GM19099 (cell line): Measurements from ENCODE around the gene RUSF1.

Experiments
- POLR2A ChIP-seq: IDR thresholded peaks from 3 replicates; pipeline ENCODE4 v1.6.1; 2011; ENCODE audit warnings: low read depth; ENCODE audit not compliant: insufficient read length; ENCODE audit errors: extremely low read depth

RUSF1 gene

DNA sequence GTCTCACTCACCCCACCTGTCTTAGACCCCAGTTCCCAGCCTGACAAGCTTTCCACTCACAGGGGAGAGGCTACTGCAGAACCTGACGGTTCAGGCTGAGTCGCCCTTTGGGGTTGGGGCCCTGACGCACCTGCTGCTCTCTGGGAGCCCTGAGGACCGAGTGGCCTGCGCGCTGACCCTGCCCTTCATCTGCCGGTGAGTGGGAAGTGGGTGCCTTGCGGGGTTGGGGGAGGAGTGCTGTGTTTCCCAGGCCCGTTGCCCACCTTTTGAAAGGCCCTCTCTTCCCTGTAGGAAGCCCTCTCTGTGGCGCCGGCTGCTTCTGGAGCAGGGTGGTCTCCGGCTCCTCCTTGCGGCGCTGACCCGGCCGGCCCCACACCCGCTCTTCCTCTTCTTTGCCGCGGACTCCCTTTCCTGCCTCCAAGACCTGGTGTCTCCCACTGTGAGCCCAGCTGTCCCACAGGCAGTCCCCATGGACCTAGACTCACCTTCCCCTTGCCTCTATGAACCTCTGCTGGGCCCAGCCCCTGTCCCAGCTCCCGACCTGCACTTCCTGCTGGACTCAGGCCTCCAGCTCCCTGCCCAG, 42.3 kb downstream of the RUSF1 start:
- TF ChIP-seq POLR2A, result no peak

- no peak for TF ChIP-seq POLR2A
Measured at GRCh38 chr16:31464781-31465260, 43.4 kb downstream of the RUSF1 start.

GRCh38 chr16:31464348-31464769, 43.8 kb downstream of the RUSF1 start:
- TF ChIP-seq POLR2A, result no peak

DNA sequence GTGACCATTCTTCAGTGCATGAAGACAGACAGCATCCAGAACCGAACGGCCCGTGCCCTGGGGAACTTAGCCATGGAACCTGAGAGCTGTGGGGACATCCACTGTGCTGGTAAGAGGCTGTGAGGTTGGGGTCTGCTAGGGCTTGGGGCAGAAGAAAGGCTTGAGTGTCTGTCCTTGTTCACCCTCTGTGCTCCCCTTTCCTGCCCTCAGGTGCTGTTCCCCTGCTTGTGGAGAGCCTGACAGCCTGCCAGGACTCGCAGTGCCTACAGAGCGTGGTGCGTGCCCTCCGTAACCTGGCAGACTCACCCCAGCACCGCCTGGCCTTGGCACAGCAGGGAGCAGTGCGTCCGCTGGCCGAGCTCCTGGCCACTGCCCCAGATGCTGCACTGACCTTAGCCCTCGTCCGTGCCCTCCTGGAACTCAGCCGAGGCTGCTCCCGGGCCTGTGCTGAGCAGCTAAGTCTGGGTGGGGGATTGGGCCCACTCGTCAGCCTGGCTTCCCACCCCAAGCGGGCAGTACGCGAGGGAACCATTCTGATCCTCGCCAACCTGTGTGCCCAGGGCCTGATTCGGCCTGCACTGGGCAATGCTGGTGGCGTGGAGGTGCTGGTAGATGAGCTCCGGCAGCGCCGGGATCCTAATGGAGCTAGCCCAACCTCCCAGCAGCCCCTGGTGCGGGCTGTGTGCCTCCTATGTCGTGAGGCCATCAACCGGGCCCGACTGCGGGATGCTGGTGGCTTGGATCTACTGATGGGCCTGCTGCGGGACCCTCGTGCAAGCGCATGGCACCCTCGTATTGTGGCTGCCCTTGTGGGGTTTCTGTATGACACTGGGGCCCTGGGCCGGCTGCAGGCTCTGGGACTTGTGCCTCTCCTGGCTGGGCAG, 46.0 kb downstream of the RUSF1 start:
- TF ChIP-seq POLR2A, result no peak

DNA sequence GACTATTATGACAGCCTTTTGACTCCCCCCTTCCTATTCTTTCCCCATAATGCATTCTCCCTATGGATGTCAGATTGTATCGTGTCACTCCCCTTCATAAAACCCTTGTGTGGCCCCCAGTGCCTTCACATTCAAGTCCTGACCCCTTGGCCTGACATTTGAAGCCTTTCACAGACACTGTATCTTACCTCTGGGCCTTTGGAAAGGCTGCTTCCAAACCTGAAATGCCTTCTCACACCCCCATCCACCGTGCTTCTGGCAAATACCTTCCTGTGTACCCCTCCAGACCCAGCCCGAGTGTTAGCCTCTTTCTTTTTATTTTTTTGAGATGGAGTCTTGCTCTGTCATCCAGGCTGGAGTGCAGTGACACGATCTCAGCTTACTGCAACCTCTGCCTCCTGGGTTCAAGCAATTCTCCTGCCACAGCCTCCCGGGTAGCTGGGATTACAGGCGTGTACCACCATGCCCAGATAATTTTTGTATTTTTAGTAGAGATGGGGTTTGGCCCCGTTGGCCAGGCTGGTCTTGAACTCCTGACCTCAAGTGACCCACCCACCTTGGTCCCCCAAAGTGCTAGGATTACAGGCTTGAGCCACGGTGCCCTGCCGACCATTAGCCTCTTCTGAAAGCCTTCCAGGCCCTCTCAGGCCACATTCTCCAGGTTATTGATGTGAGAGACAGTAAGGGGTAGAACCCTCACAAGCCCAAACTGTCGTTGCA, 46.8 kb downstream of the RUSF1 start:
- TF ChIP-seq POLR2A, result no peak

DNA sequence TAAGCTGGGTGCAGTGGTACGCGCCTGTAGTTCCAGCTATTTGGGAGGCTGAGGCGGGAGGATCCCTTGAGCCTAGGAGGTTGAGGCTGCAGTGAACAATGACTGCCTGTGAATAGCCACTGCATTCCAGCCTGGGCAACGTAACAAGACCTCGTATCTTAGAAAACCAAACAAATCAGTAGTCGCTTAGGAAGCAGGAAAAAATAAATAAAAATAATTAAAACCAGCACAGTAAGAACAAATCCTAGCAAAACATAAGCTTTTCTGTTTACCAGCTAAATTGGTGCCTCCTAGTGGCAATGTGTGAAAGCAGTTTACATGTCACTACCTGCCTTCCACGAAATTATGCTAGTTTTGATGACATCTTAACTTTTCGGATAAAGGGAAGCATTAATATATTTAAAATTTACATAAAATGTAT, 47.6 kb downstream of the RUSF1 start:
- TF ChIP-seq POLR2A, result no peak

GRCh38 chr16:31459687-31460581, 48.3 kb downstream of the RUSF1 start:
- TF ChIP-seq POLR2A, result peak; percentile 11

DNA sequence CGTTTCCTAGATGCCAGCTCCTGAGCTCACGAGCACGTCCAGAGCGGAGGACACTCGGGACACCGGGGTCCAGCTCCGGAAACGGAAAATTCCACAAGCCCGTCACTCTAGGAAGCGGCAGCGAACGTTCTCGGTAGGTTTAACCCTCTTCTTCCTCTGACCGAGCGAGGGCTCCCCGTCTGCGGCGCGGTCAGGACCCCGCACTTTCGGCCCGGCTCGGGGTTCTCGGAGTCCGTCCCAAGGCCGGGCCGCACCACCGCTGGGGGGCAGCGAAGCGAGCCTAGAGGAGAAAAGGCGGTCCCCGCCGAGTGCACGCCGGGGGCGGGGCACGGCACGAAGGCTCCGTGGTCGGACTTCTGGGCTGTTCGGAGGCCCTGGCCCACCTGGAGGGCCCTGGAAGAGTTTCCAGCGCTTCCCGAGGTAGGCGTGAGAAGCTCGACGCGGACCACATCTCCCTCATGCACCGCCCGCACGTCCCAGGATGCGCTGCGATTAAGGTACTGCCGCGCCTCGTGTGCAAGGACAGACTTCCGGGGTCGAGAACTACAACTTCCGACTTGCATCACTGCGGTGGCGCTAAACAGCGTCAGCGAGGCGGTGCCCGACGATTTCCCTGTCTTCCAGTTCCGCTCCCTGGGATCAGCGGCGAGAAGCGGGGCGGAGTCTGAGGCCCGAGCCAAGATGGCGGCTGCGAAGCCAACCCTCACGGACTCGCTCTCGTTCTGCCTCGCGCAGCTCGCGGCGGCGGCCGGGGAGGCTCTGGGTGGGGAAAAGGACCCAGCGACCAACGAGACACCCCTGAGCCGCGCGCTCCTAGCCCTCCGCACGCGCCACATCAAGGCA, 49.1 kb downstream of the RUSF1 start, which contains the start of gene ARMC5:
ARMC5 (plus strand) TSS at position 658 of the 843 bp plus-strand sequence; CDS start at position 682, 24 bp downstream.
- TF ChIP-seq POLR2A, result peak; percentile 93

DNA sequence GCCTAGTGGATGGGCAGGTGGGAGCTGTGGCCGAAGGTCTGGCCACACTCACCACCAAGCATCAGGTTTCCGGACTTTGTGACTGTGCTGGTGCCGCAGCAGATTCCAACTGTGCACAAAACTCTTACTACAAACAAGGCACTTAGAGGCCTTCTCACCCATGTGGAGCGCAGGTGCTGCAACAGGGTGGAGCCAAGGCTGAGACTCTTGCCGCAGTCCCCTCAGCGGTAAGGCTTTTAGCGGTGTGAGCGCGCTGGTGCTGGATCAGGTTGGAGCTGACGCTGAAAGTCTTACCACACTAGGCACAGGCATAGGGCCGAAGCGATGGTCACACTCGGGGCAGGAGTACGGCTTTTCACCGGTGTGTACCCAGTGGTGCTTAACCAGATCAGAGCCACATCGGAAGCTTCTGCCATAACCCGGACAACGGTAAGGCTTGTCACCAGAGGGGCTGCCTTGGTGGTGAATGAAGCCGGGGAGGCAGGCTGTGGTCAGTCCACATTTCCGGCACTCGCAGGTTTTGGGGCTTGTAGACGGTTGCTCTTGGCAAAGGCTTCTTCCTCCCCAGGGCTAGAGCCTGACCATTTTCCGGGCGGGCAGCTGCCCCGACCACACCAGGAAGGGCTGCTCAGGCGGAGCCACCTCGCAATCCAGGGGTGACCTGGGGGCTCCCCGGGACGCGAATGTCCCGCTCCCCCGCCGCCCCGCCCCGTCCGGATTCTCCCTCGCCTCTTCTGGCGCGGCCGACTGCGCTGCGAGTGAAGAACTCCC, 49.9 kb downstream of the RUSF1 start:
- peak; percentile 59 for TF ChIP-seq POLR2A

GRCh38 chr16:31456988-31457360, 51.2 kb downstream of the RUSF1 start:
- no peak for TF ChIP-seq POLR2A

DNA sequence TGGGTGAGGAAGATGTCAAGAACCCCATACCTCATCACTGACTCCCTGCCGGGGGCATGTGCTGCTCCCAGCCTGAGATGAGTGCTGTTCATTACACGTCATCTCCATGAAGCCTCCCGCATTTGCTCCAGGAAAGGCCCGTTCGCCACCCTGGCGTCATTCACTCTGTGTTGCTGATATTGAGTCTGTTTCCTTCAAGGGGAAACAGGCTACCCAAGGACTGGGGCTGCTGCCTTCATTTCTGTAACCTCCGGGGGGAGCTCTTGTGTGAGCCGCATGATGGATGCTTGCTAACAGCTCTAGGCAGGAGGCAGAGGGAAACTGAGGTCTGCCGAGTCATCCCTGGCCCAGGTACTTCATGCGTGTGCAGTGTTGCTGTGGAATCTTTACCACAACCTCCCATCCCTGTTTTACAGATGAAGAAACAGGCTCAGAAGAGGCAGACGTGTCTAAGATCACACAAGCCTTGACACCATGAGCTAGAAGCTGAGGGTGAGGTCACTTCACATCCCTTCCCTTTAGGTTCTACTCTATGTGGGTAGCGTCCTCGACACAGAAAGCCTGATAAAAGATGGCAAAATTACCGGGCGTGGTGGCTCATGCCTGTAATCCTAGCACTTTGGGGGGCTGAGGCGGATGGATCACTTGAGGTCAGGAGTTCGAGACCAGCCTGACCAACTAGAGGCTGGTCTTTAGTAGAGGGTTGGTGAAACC, 52.4 kb downstream of the RUSF1 start:
- no peak for TF ChIP-seq POLR2A
